ENCODE measurements around the gene PLXNA4. TPM values are rescaled to one million over a fixed set of nuclear protein-coding genes. Genes with fewer than 3 reads are reported as not detected.

PLXNA4 gene
- polyA plus RNA-seq, 1 donor (not counting 4 experiments of a cell fraction or from before 2014, with no cell fraction given), result 0.01 TPM

GRCh38 chr7:132509643-132510042 is 66.6 kb downstream of the PLXNA4 start:
- FAIRE-seq, result no peak
- Histone ChIP-seq H3K9me3 (ENCODE audit: control insufficient read depth, low read depth, low read length) (no peaks in the 10 kb centered on the region), H3K4me3 (ENCODE audit: control insufficient read depth in 2 of 3, extremely low read depth in 1 of 3, insufficient read depth in 2 of 3, low read depth in 1 of 3, low read length in 3 of 3) (no peak overlapping the region), H3K9me1 (ENCODE audit: control insufficient read depth, extremely low read depth, insufficient read depth, low read length) (no peaks in the 10 kb centered on the region), H3K4me2 (ENCODE audit: control insufficient read depth, extremely low read depth, insufficient read depth, low read depth, low read length) (no peak overlapping the region), H3K9ac (ENCODE audit: control insufficient read depth, extremely low read depth, insufficient read depth, low read length) (no peak overlapping the region), H3K4me1 (ENCODE audit: control insufficient read depth, extremely low read depth, insufficient read depth, low read length) (no peaks in the 10 kb centered on the region), H3K36me3 (ENCODE audit: control insufficient read depth in 2 of 2, extremely low read depth in 1 of 2, insufficient read depth in 2 of 2, low read length in 2 of 2) (no peaks in the 10 kb centered on the region), H2AFZ (ENCODE audit: control insufficient read depth, low read length) (no peak overlapping the region), H4K20me1 (ENCODE audit: control insufficient read depth, extremely low read depth, insufficient read depth, low read length) (no peaks in the 10 kb centered on the region), H3K27me3 (ENCODE audit: control insufficient read depth, extremely low read depth, insufficient read depth, low read length) (no peaks in the 10 kb centered on the region), H3K27ac (ENCODE audit: control insufficient read depth, insufficient read depth, low read length) (no peak overlapping the region), H3K79me2 (ENCODE audit: control insufficient read depth, insufficient read depth, low read length) (no peaks in the 10 kb centered on the region)
- no peak for TF ChIP-seq CTCF (optimal IDR thresholded peaks at IDR 0.05 in 1 of 3, IDR thresholded peaks at IDR 0.05 in 1 of 3, conservative IDR thresholded peaks at IDR 0.05 in 1 of 3; ENCODE audit: extremely low read depth in 1 of 3, insufficient read depth in 2 of 3, low read length in 3 of 3)
- no peak for DNase-seq (ENCODE audit: low read depth, low spot score)
- dilution Hi-C loops (cut with MboI; ENCODE audit: extremely low pct_ligation_motif_present, low sequenced_read_pairs), result no loop called here

- Histone ChIP-seq H3K9me1 (ENCODE audit: control insufficient read depth, extremely low read depth, insufficient read depth, low read length) (no peaks in the 10 kb centered on the region), H3K9me3 (ENCODE audit: control insufficient read depth, low read depth, low read length) (no peaks in the 10 kb centered on the region), H3K27me3 (ENCODE audit: control insufficient read depth, extremely low read depth, insufficient read depth, low read length) (no peaks in the 10 kb centered on the region), H4K20me1 (ENCODE audit: control insufficient read depth, extremely low read depth, insufficient read depth, low read length) (no peaks in the 10 kb centered on the region), H3K27ac (ENCODE audit: control insufficient read depth, insufficient read depth, low read length) (no peak overlapping the region), H3K4me2 (ENCODE audit: control insufficient read depth, extremely low read depth, insufficient read depth, low read depth, low read length) (no peak overlapping the region), H2AFZ (ENCODE audit: control insufficient read depth, low read length) (no peak overlapping the region), H3K36me3 (ENCODE audit: control insufficient read depth in 2 of 2, extremely low read depth in 1 of 2, insufficient read depth in 2 of 2, low read length in 2 of 2) (no peaks in the 10 kb centered on the region), H3K4me3 (ENCODE audit: control insufficient read depth in 2 of 3, extremely low read depth in 1 of 3, insufficient read depth in 2 of 3, low read depth in 1 of 3, low read length in 3 of 3) (no peak overlapping the region), H3K9ac (ENCODE audit: control insufficient read depth, extremely low read depth, insufficient read depth, low read length) (no peak overlapping the region), H3K79me2 (ENCODE audit: control insufficient read depth, insufficient read depth, low read length) (no peaks in the 10 kb centered on the region), H3K4me1 (ENCODE audit: control insufficient read depth, extremely low read depth, insufficient read depth, low read length) (no peaks in the 10 kb centered on the region)
- no peak for DNase-seq (ENCODE audit: low read depth, low spot score)
- TF ChIP-seq EZH2 (IDR thresholded peaks at IDR 0.05; ENCODE audit: low read length) (no peak), CTCF (optimal IDR thresholded peaks at IDR 0.05 in 1 of 3, IDR thresholded peaks at IDR 0.05 in 1 of 3, conservative IDR thresholded peaks at IDR 0.05 in 1 of 3; ENCODE audit: extremely low read depth in 1 of 3, insufficient read depth in 2 of 3, low read length in 3 of 3) (no peak)
- no peak for FAIRE-seq
- dilution Hi-C loops (cut with MboI; ENCODE audit: extremely low pct_ligation_motif_present, low sequenced_read_pairs), result no loop called here
These were observed 67.4 kb downstream of the PLXNA4 start for GRCh38 chr7:132508724-132509353.

Measured in keratinocyte (primary cell).